Measurements from ENCODE around the gene AHI1.

The AHI1 gene

DNA sequence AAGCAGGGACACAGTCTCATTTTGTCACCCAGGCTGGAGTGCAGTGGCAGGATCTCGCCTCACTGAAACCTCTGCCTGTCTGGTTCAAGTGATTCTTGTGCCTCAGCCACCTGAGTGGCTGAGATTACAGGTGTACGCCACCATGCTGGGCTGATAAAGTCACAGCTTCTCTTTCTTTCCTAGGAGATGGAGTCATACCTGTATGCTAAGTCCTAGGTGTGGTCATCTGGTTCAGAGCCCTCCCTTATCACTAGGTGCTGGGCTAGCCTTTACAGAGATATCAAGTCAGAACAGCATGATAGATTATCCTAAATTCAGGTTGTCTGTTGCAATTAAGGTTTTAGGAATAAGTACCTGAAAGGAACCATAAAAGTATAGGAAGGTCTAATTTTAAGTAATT lies 86.7 kb downstream of the AHI1 start:
- H3K27ac ChIP-seq (ENCODE audit: low read length): 0 out of 2 replicates have a peak overlapping the region, but pooled peaks have one; percentile 4
- ATAC-seq (ENCODE audit: insufficient read depth, low read depth): no peak
- TF ChIP-seq EZH2 (IDR thresholded peaks at IDR 0.05; ENCODE audit: borderline replicate concordance, low read depth, low read length, severe bottlenecking) (no peak), CTCF (IDR thresholded peaks at IDR 0.05; ENCODE audit: borderline replicate concordance, extremely low read depth, low read length, poor library complexity, severe bottlenecking) (no peak)

DNA sequence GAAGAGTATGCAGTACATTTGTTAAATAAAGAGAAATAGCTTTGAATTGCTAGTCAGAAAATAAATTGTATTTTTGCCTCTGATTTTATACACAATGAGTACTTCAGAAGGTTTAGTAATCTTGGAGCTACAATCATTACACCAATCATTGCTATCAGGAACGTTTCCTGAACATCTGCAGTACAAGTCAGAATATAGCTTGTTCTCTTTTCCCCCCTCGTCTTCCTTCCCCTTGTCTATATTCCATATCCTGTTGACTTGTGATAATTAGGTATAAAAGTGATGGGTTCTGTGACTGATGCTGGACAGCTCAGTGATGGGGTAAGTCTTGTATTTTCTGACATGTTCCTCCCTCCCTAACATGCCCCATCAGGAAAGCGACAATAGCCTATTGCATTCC lies 94.0 kb downstream of the AHI1 start:
- Histone ChIP-seq H3K4me3 (ENCODE audit: low read depth in 1 of 2, low read length in 2 of 2) (no peak overlapping the region), H3K4me1 (ENCODE audit: insufficient read depth, low read length) (no peaks in the 10 kb centered on the region), H3K27ac (ENCODE audit: low read length) (no peak overlapping the region)

More for the DNA sequence above, 86.7 kb downstream of the AHI1 start:
- Histone ChIP-seq H3K36me3 (ENCODE audit: insufficient read depth, low read length) (peaks cover 4% of the 10 kb centered on the region; the same call in 1 of the 2 replicates), H3K79me2 (ENCODE audit: insufficient read depth, low read length) (no peaks in the 10 kb centered on the region), H4K20me1 (ENCODE audit: insufficient read depth, low read length) (no peaks in the 10 kb centered on the region), H3K4me1 (ENCODE audit: insufficient read depth, low read length) (peaks cover 5% of the 10 kb centered on the region; the same call in 1 of the 2 replicates), H3K4me2 (ENCODE audit: insufficient read depth, low read length) (no peak overlapping the region), H2AFZ (ENCODE audit: low read depth, low read length) (no peak overlapping the region), H3K9me3 (ENCODE audit: insufficient read depth, low read length, severe bottlenecking) (no peaks in the 10 kb centered on the region), H3K27me3 (ENCODE audit: insufficient read depth, low read length, poor library complexity) (no peaks in the 10 kb centered on the region), H3K9ac (ENCODE audit: low read depth, low read length) (no peak overlapping the region), H3K4me3 (ENCODE audit: low read depth in 1 of 2, low read length in 2 of 2) (no peak overlapping the region)
- no peak for DNase-seq

DNA sequence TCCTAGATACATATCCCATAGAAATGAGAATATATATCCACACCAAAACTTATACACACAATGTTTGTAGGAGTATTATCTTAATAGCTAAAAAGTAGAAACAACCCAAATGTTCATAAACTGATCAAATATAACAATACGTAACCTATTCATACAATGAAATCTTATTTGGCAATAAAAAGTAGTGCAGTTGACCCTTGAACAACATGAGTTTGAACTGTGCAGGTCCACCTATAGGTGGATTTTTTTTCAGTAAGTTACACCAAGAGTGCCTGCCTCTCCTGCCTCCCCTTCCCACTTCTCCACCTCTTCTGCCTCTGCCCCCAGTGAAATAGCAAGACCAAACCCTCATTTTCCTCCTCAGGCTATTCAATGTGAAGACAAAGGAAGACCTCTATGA lies 95.2 kb downstream of the AHI1 start:
- ATAC-seq (ENCODE audit: insufficient read depth, low read depth) (no peak), DNase-seq (no peak)
- no peak overlapping the region for H3K27ac ChIP-seq (ENCODE audit: low read length)
- H3K4me3 ChIP-seq (ENCODE audit: low read depth in 1 of 2, low read length in 2 of 2): no peak overlapping the region
- H3K27me3 ChIP-seq (ENCODE audit: insufficient read depth, low read length, poor library complexity): no peaks in the 10 kb centered on the region
- no peaks in the 10 kb centered on the region for H4K20me1 ChIP-seq (ENCODE audit: insufficient read depth, low read length)
- H3K36me3 ChIP-seq (ENCODE audit: insufficient read depth, low read length): peaks cover 5% of the 10 kb centered on the region; the same call in 1 of the 2 replicates
- H3K4me1 ChIP-seq (ENCODE audit: insufficient read depth, low read length): no peaks in the 10 kb centered on the region
- no peak overlapping the region for H3K9ac ChIP-seq (ENCODE audit: low read depth, low read length)
- no peak overlapping the region for H2AFZ ChIP-seq (ENCODE audit: low read depth, low read length)
- TF ChIP-seq CTCF (IDR thresholded peaks at IDR 0.05; ENCODE audit: borderline replicate concordance, extremely low read depth, low read length, poor library complexity, severe bottlenecking): no peak
- no peak for TF ChIP-seq EZH2 (IDR thresholded peaks at IDR 0.05; ENCODE audit: borderline replicate concordance, low read depth, low read length, severe bottlenecking)
- no peaks in the 10 kb centered on the region for H3K79me2 ChIP-seq (ENCODE audit: insufficient read depth, low read length)
- H3K9me3 ChIP-seq (ENCODE audit: insufficient read depth, low read length, severe bottlenecking): no peaks in the 10 kb centered on the region
- no peak overlapping the region for H3K4me2 ChIP-seq (ENCODE audit: insufficient read depth, low read length)

More for the DNA sequence above, 94.0 kb downstream of the AHI1 start:
- no peaks in the 10 kb centered on the region for H3K79me2 ChIP-seq (ENCODE audit: insufficient read depth, low read length)
- TF ChIP-seq CTCF (IDR thresholded peaks at IDR 0.05; ENCODE audit: borderline replicate concordance, extremely low read depth, low read length, poor library complexity, severe bottlenecking) (no peak), EZH2 (IDR thresholded peaks at IDR 0.05; ENCODE audit: borderline replicate concordance, low read depth, low read length, severe bottlenecking) (no peak)
- DNase-seq (no peak), ATAC-seq (ENCODE audit: insufficient read depth, low read depth) (no peak)
- H3K36me3 ChIP-seq (ENCODE audit: insufficient read depth, low read length): peaks cover 5% of the 10 kb centered on the region; the same call in 1 of the 2 replicates
- H2AFZ ChIP-seq (ENCODE audit: low read depth, low read length): no peak overlapping the region
- no peaks in the 10 kb centered on the region for H3K27me3 ChIP-seq (ENCODE audit: insufficient read depth, low read length, poor library complexity)
- no peaks in the 10 kb centered on the region for H3K9me3 ChIP-seq (ENCODE audit: insufficient read depth, low read length, severe bottlenecking)
- no peak overlapping the region for H3K9ac ChIP-seq (ENCODE audit: low read depth, low read length)
- no peaks in the 10 kb centered on the region for H4K20me1 ChIP-seq (ENCODE audit: insufficient read depth, low read length)
- H3K4me2 ChIP-seq (ENCODE audit: insufficient read depth, low read length): no peak overlapping the region
